NCI-H69 (cell line): ENCODE data around the gene DPF3.

Experiments
- DNase-seq: peaks from one replicate; lab custom pipeline; 2025; lab: John Stamatoyannopoulos, UW

DPF3 gene

GRCh38 chr14:72615451-72616121 is 278.3 kb downstream of the DPF3 start:
- no peak for DNase-seq

DNA sequence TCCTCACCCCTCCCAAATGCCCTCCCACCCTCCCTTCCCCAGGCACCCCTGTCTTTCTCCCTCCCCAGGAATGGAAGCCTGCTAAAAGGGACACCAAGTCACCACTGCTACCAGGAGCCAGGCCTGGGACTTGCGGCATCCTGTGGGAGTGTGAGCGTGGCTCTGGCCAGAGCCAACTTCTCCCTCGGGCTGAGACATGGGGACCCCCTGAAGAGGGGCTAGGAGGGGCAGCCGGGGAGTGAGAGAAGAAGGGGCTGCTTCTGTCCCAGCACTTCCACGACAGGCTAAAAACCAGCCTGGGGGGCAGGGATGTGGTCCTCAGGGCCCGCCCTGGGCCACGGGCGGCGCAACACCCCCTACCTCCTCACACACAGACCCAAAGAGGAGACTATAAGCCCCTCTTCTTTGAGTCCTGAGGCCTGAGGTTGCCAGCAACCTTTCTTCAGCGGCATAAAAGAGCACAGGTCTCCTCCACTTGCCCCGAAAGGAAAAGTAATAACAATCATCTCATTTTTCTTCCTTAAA is 278.9 kb downstream of the DPF3 start:
- no peak for DNase-seq

DNA sequence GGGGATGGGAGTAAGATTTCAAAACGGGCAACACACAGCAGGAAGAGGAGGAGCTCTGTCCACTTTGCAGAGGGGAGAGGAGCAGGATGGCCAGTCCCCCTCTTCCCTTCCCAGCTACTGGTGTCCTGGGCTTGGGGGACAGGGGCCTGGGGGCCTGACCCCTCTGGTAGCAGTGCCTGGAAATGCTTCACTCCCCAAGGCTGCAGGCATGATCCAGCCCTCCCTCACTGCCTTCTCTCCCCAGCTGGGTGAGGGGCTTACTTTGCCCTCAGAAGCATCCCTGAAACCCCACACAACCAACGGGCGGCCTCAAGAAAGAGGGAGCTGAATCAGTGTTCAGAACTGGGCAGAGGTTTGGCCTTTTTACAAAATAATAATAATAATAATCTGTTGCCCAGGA is 279.5 kb downstream of the DPF3 start:
- DNase-seq = no peak

- DNase-seq = no peak
Measured at GRCh38 chr14:72613975-72614319, 280.0 kb downstream of the DPF3 start.

GRCh38 chr14:72613231-72613974 is 280.5 kb downstream of the DPF3 start:
- DNase-seq = peak; percentile 48

- no peak for DNase-seq
Measured at GRCh38 chr14:72612041-72612440, 281.9 kb downstream of the DPF3 start.

- DNase-seq = no peak
Measured at GRCh38 chr14:72611506-72611905, 282.4 kb downstream of the DPF3 start.

DNA sequence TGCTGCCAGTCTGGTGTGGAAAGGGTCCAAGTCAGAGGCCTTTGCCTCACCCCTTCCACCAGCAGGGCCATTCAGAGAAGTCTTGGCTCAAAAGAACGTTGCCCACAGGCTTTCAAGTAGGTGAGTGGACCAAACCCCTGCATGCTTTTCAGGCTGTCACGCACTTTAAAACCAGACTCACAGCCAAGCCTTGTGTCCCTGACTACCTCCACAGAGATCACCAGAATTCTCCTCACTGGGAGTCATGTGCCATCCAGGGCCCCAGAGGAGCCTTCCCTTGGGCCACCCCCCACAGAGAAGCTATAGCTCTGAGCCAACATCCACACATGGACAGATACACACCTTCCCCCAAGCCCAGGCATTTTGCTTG is 283.1 kb downstream of the DPF3 start:
- no peak for DNase-seq

GRCh38 chr14:72610096-72610830 is 283.6 kb downstream of the DPF3 start:
- DNase-seq = no peak

DNA sequence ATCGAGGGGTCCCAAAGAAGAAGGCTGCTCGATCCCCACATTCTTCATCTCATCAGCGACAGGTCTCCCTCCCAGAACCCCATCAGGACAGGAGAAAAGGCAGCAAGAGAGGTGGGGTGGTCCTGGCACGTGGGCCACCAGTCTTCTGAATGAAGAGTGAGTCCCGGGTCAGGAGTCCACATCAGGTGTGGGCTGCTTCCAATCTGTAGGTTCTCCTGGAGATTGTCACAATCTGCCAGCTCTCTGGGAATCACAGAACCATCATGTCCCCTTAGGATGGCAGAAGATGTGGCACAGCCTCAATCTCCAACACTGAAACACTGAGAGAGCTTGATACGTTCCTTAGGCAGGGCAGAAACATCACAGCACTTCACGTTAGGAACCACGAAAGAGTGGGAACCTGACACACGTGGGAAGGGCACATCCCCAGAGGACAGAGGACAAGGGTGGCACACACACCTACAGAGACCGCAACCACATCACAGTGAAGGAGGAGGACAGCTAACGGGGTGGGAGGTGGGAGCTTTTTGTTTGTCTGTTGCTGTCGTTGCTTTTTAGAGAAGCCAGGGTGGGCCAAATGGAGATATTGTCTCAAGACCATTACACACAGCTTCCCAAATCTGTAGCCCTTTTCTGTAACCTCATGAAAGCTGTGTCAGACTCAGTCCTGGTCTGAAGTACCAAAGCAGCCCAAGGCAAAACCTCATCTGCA is 284.5 kb downstream of the DPF3 start:
- no peak for DNase-seq

DNA sequence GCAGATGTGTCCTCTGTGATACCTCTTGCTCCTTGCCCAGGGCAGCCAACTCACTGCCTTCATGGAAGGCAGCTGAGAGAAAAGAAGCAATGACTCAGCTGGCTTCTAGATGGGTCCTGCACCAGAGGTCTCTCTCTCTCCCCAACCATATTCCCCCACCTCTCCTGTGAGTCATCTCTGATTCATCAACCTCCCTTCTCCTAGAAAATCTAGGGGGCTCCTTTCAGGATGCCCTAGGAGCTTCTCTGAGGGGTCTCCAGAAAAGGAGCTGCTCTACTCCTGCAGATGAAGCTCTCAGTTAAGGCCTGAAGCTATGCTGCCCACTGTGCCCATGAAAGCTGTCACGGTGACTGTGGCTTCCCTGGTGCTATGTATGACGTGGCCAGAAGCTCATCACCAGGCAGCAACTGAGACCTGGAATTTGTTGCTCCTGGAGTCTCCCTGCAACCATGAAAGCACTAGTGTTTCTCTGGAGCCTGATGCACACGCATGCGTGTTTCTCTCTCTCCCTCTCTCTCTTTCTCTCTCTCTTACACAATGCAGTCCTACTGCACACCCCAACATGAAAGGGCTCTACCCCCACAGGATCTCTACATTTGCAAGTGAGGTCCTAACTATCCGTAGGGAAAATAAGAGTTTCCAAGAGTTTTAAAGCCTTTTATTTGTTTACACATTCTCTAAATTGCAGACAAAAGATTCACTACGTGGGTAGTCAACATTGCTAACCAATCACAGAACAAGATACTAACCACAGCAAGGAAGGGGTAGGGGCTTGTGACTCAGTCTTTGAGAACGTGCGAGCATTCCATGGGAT is 285.3 kb downstream of the DPF3 start:
- no peak for DNase-seq

GRCh38 chr14:72607386-72608130 is 286.3 kb downstream of the DPF3 start:
- no peak for DNase-seq

- no peak for DNase-seq
Measured at GRCh38 chr14:72606879-72607278, 287.0 kb downstream of the DPF3 start.

- no peak for DNase-seq
Measured at GRCh38 chr14:72605921-72606220, 288.0 kb downstream of the DPF3 start.

DNA sequence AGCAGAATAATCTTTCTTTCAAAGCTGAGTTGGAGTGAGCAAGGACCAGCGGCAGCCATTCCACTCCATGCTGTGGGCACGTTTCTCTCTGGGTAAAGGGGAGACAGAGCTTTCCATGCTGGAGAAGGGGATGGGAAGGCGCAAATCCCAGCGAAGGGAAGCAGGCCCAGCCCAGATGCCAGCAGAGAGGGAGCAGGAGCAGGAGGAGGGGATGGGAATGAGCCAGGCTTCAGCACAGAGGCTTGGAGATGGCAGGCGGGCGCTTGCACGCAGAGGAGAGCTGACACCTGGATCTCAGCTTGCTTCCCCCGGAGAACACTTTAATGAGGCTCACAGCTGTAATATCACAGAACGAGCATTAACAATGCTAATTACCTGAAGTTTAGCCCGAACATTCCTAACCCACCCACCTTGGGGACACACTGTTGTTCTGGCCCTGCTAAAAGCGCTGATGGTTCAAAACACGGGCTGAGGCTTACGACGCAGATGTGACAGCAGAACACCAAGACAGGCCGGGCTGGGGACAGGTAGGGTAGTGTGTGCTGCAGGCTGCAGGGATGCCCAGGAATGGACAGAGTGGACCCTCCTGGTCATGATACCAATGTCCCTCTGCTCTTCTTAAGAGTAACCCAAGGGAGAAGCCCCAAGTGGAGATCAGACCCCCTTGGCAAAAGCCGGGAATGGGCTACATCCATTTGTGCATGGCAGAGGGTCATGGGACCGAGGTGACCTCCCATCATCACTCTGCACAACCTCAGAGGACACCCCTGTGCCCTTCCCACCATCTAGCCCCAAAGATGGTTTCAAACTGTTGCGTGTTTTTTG is 288.6 kb downstream of the DPF3 start:
- no peak for DNase-seq

GRCh38 chr14:72604133-72604532 is 289.8 kb downstream of the DPF3 start:
- no peak for DNase-seq

DNA sequence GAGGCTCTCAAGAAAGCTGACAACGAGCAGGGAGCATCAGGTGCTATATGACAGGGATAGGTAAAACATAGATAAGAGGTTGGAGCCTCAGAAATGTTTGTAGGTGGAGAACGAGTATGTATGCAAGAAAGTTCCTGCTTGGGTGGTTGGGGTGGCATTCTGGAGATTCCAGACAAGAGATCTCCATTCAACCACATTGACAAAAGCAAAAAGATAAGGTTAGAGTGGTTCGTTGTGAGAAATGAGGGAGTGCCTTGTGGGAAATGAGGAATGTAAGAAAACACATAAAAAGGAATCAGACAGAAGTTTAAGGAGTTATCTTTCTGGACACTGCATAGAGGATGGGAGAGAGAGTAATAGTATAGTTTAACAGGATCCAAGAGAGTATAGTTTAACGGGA is 290.3 kb downstream of the DPF3 start:
- DNase-seq = no peak

GRCh38 chr14:72600551-72601330 is 293.2 kb downstream of the DPF3 start:
- DNase-seq = no peak
